Limb (tissue), 2 donors: ENCODE data around the gene PLCL2.
"Not testable (repeated sequence)": the region's sequence is repeated elsewhere in the genome, so short reads cannot be mapped to it uniquely, and the experiment has no call there.

Source experiments
- DNase-seq, 2 donors: peaks; one replicate each; pipeline ENCODE4 v3.0.0-alpha.2; 2016; ENCODE audit errors: extremely low spot score in 2 of 2

Gene PLCL2

GRCh38 chr3:17118771-17119170 is 234.0 kb downstream of the PLCL2 start:
- no peak for DNase-seq

GRCh38 chr3:17119201-17120072 is 234.7 kb downstream of the PLCL2 start:
- no peak for DNase-seq

GRCh38 chr3:17120115-17120514 is 235.4 kb downstream of the PLCL2 start:
- DNase-seq: no peak

- no peak for DNase-seq
Observed at GRCh38 chr3:17121336-17121735, 236.6 kb downstream of the PLCL2 start.

GRCh38 chr3:17122758-17123157 is 238.0 kb downstream of the PLCL2 start:
- no peak for DNase-seq

- DNase-seq: no peak
Observed at GRCh38 chr3:17125738-17126442, 241.1 kb downstream of the PLCL2 start.

GRCh38 chr3:17128671-17129070 is 243.9 kb downstream of the PLCL2 start:
- DNase-seq: not testable (repeated sequence)

GRCh38 chr3:17129556-17129955 is 244.8 kb downstream of the PLCL2 start:
- no peak for DNase-seq

- no peak for DNase-seq
Observed at GRCh38 chr3:17130956-17131355, 246.2 kb downstream of the PLCL2 start.

- no peak for DNase-seq
Observed at GRCh38 chr3:17132286-17133115, 247.7 kb downstream of the PLCL2 start.

- no peak for DNase-seq
Observed at GRCh38 chr3:17133632-17134545, 249.1 kb downstream of the PLCL2 start.

GRCh38 chr3:17135696-17136095 is 250.9 kb downstream of the PLCL2 start:
- no peak for DNase-seq

GRCh38 chr3:17136136-17136721 is 251.5 kb downstream of the PLCL2 start:
- no peak for DNase-seq

GRCh38 chr3:17137321-17137826 is 252.6 kb downstream of the PLCL2 start:
- DNase-seq: no peak

GRCh38 chr3:17138246-17139039 is 253.7 kb downstream of the PLCL2 start:
- no peak for DNase-seq
